ENCODE measurements around the gene DOHH. TPM values are rescaled to one million over a fixed set of nuclear protein-coding genes. Genes with fewer than 3 reads are reported as not detected.
A peak's percentile ranks its signal among the peaks of the same experiment; 100 is the strongest.
"Not testable (repeated sequence)": the region's sequence is repeated elsewhere in the genome, so short reads cannot be mapped to it uniquely, and the experiment has no call there.

The DOHH gene
- polyA plus RNA-seq, 12 donors, result 3.8 to 15.8 (median 5.0) TPM; not detected in 1

DNA sequence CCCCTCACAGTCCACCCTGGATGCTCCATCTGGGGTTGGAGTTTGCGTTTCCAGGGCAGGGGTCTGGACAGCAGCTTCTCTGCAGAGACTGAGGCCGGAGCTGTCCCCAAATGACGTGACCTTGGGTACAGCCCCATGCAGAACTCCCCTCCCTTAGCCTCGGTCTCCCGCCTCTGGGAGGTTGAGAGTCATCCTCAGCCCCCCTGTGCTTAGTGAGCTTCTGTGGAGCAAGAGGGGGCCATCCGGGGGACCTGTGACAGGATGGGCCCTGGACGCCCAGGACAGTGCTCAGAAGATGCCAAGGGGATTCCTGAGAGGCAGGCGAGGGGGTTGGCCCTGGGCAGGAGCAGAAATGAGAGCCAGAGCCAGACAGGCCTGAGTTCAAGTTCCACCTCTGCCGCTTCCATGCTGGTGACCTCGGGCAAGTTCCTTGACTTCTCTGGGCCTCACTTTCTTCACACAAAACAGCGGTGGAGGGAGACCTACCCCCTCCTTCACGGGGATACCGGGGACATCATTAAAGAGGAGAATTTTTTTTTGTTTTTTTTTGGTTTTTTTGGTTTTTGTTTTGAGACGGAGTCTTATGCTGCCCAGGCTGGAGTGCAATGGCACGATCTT lies 40.4 kb downstream of the DOHH start:
- DNase-seq, result no peak

DNA sequence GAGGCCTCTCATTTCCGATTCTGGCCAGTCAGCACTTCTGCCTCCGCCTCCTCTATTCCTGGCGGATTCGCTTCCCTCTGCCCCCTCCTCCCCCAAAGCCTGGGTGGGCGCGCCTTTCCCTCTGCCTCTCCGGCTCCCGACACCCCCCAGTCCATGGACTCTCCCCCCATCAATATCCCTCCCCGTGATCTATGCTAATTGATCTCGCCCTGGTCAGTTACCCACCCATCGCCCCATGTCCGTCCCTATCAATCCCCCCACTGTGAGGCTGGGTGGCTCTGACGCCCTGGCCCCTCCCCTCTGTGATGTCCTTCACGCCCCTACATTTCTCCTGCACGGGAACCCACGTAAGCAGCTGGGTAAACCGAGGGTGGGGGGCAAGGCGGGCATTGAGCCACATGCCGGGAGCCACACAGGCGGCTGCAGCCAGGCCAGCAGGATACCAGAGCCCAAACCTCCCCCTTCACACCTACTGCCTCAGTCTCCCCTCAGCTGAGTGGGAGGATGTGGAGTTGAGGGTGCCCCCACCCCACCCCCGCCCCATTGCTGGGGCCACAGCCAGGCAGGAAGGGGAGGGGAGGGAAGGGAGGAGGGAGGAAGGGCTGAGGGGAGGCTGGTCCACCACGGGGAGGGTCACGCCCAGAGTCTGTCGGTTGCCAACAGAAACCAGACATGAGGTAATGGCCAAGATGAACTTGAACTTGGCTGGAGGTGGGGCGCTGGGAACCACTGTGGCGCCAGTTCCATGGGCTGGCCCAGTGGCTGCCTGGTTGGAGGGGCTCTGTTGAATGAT lies 41.2 kb downstream of the DOHH start:
- DNase-seq, result peak; percentile 95

DNA sequence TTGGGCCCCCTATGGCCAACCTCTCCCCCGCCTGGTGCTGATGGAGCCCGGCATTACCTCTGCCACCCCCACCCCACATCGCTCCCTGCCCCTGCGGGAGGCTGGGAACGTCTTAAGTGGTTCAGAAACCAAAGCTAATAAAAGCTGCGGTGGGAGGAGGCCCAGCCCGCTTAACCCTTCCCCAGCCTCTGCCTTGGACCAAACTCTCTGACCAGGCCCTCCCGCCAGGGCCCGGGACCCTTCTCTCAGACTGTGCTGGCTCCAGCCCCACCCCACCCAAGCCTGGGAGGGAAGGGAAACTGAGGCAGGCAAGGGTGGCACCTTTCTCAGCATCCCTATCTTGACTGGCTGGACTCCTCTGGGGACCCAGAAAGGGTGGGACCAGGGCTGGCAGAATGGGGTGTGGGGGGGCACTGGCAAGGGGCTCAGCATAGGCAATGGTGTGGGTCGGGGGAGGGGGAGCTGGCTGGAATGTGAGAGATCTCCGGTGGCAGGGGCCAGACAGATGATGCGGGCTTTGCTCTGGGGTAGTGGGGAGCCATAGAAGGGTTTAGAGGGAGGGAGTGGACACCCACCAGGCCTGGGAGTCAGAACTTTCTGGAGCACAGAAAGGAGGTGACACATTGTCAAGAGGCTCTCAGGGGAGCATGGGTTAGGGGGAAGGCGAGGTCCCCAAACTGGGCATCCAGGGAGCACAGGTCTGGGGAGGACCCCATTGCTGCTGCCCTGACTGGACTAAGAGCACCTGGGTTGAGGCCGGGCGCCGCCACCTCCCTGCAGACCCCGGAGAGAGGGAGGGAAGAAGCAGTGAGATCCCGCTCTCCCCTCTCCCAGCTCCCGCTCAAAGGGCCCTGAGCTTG lies 42.0 kb downstream of the DOHH start:
- DNase-seq, result peak; percentile 50

DNA sequence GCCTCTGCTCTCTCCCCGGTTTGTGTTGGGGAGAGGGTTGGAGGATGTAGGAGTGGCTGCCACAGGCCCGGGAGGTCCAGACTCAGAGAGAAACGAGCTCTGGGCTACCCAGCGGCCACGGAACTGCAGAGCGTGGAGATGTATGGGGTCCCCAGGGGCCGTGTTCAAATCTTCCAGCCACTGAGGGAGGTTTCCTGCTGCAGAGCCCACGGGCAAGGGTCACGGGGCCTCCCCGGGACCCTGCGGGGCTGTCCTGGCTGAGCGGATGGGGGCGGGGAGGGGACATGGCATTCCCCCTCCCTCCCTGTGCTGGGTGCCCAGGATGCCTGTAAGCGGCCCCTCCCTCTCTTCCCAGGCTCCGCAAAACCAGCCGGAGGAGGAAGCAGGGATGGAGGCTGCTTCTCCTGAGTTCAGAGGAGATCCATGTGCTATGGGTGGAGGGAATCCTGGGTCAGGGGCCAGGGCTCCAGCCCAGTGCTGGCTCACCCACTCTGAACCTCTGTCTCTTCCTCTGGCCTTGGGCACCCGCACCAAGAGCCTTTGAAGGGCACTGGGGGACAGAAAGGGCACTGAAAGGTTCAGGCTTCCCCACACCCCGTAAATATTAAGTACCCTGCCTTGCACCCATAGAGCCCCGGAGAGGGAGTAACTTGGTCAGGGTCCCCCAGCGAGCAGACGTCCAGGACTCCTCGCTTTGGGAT lies 42.8 kb downstream of the DOHH start:
- DNase-seq, result peak; percentile 36

DNA sequence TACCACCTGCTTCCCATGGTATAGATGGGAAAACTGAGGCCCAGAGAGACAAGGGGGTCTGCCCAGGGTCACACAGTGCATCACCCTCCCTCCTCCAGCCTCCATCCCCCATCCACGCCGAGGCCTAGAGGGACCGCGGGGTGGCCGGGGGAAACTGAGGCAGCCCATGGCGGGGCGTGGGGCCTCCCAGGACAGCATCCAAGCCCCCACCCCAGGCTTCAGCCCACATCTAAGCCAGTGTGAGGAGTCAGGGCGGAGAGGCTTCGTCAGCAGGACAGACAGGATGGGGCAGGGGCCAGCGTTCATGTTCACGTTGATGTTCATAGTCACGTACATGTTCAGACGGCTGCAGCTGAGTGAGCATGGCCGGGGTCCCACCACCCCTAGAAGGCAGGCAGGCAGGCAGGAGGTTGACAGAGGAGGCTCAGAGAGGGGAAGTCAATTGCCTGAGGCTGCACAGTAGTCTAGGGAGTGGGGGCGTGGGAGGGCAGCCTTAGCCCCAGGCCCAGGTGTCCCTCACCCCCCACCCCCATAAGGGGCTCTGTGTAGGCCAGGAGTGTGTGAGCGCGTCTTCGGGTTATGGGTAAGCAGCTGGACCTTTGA lies 43.4 kb downstream of the DOHH start:
- DNase-seq, result no peak

DNA sequence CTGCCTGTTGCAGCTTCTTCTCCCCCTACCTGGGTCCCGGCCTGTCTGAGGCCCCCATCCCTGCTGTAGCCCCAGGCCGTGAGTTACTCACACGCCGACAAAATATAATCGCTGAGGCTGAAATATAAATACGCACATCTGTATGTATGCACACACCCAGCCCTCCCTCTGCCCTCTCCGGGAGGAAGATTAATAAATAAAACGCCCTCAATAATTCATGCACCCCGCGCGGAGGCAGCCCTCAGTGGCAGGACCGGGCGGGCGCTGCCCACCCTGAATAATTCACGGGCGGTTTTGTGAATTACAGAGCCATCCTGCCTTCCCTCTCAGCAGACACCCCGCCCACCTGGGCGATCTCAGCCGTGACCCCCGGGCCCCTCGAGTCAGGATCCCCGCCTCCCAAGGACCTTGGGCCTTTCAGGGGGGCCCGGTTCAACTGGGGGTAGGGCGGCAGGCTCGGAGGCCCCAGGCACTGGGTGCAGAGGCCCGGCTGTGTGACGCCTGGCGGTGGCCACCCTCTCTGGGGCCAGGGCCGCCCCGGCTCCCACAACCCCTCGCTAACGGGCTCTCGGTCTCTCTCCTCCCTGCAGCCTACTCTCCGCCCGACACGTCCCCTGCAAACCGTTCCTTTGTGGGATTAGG lies 44.4 kb downstream of the DOHH start:
- no peak for DNase-seq

GRCh38 chr19:3455393-3455955 lies 45.0 kb downstream of the DOHH start:
- no peak for DNase-seq

DNA sequence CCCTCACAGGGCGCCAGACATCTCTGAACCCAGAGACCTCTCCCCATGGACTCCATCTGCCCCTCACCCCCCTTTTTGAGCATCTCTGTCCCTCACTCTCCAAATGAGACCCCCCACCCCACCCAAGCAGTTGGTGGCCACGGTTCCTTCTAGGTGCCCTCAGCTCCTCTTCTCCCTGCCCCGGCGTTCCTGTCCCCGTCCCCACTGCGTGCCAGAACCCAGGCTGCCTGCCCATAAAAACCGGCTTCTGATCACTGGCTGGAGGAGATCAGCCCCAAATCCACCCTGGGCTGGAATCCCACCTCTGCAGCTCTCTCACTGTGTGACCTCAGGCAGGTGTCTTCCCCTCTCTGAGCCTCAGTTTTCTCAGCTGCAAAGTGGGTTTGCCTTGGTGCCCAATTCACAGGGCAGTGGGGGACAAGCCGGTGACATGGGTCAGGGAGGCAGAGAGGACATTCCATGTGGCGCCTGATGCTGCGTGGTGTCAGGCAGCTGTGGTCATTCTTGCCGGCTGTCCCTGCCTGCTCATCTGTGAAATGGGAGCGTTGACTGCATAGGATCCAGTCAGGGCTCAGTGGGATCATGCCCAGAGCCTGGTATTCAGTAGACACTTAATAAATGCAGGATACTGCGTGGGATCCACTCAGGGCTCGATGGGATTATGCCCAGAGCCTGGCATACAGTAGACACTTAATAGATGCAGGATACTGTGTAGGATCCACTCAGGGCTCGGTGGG lies 45.6 kb downstream of the DOHH start:
- DNase-seq, result no peak

- no peak for DNase-seq
Observed at GRCh38 chr19:3453840-3454239, 46.6 kb downstream of the DOHH start.

DNA sequence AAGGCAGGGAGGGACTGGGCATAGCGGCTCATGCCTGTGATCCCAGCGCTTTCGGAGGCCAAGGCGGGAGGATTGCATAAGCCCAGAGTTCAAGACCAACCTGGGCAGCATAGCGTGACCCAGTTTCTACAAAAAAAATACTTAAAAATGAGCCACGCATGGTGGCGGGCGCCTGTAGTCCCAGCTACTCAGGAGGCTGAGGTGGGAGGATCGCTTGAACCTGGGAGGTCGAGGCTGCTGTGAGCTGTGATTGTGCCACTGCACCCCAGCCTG lies 47.6 kb downstream of the DOHH start:
- DNase-seq, result not testable (repeated sequence)

DNA sequence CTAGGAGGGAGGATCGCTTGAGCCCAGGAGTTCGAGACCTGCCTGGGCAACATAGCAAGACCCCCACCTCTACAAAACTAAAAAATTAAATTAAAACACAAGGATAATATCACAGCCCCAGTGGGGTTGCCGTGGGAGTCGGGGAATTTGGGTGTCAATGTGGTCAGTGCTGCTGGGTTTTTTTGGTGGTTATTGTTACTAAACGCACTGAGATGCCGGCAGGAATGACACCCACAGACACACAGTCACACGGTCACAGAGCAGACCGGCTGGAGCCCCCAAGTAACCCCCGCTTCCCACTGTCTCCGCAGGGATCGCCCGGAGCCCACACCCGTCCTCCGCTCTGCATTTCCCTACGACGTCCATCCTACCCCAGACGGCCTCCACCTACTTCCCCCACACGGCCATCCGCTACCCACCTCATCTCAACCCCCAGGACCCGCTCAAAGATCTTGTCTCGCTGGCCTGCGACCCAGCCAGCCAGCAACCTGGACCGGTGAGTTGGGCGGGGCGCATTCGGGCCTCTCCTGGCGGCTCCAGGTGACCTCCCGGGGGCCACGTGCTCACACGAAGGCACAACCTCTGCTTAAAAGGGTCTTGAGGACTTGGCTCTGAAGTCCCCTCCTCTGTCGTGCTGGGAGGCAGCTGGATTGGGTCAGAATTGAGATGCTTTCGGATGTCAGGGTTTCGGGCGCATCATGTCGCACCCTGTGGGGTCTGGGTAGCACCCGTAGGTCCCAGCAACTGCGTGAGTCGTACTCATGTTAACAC lies 48.1 kb downstream of the DOHH start:
- no peak for DNase-seq

DNA sequence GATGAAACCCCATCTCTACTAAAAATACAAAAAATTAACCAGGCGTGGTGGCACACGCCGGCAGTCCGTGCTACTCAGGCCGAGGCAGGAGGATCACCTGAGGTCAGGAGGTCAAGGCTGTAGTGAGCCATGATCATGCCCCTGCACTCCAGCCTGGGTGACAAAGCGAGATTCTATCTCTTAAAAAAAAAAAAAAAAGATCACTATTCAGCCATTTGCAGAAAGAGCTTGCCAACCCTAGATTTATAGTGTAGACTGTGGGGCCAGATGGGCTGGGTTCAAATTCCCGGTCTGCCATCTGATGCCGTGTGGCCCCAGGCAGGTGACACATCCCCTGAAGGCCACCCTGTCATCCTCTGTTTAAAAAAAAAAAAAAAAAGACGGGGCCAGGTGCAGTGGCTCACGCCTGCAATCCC lies 49.0 kb downstream of the DOHH start:
- DNase-seq, result no peak

DNA sequence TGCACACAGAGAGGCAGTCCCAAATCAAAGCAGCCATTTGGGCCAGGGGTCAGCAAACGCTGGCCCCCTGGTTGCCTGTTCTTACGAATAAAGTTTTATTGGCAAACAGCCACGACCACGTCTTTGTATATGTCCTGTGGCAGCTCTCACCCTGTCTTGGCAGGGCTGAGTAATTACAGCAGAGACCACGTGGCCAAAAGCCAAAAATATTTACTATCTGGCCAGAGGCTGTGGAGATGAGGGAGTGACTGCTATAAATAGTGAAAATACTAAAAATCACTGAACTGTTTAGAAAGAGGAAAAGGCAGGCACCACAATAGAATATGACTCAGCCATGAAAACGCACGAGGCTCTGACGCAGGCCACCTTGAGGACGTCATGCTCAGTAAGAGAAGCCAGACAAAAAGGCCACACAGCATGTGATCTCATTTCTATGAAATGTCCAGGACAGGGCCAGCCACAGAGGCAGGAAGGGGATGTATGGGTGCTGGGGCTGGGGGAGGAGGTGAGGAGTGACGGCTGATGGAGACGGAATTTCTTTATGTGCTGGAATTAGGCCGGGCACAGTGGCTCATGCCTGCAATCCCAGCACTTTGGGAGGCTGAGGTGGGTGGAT lies 49.6 kb downstream of the DOHH start:
- DNase-seq, result peak; percentile 47

- no peak for DNase-seq
Observed at GRCh38 chr19:3448616-3449334, 51.7 kb downstream of the DOHH start.

GRCh38 chr19:3446657-3447056 lies 53.8 kb downstream of the DOHH start:
- DNase-seq, result not testable (repeated sequence)

GRCh38 chr19:3444695-3445234 lies 55.7 kb downstream of the DOHH start:
- DNase-seq, result no peak

DNA sequence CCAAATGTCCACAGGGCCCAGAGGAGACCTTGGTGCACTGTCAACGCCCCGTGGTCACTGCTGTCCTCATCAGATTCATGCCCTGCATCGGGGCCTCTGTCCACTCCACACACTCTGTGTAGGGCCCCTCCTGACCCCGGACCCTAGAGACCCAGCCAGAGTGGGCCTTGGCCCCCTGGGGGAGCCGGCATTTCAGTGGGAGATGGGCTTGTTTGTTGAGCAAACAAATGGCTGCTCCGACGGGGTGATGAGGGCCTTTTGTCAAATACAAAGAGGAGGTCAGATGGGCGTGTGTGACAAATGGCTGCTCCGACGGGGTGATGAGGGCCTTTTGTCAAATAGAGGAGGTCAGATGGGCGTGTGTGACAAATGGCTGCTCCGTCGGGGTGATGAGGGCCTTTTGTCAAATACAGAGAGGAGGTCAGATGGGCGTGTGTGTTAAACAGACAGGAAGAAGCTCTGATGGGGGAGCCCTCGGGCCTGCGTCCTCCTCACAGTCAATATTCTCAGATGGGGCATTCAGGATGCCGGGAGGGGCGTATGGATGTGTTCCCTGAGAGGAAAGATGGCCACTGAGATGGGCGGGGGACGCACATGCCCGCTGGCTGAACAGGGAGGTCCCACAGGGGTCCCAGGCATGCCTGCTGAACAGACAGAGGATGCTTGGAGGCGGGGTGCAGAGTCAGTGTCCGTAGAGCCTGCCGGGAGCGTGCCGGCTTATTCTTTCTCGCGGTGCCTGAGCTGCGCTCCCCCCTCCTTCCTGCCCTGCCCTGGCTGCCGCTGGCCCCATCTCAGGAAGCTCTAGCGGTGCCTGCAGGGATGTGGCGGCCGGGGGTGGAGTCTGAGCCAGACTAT lies 56.4 kb downstream of the DOHH start:
- DNase-seq, result peak; percentile 58
